Colonic mucosa (tissue), 4 donors: ENCODE data around the gene MFNG. TPM values are rescaled to one million over a fixed set of nuclear protein-coding genes. Genes with fewer than 3 reads are reported as not detected.
"Not testable (repeated sequence)": the region's sequence is repeated elsewhere in the genome, so short reads cannot be mapped to it uniquely, and the experiment has no call there.

ENCODE experiments used
- DNase-seq: peaks from one replicate; pipeline ENCODE4 v3.0.0-alpha.2; 2020
- H3K27ac ChIP-seq: fragments of 200-600 bp; one replicate; pipeline ENCODE4 v1.8.0; 2021
- H3K27me3 ChIP-seq: fragments of 200-600 bp; one replicate; pipeline ENCODE4 v1.8.0; 2021
- H3K36me3 ChIP-seq: fragments of 200-600 bp; one replicate; pipeline ENCODE4 v1.8.0; 2021
- H3K4me1 ChIP-seq: fragments of 200-600 bp; one replicate; pipeline ENCODE4 v1.8.0; 2021; ENCODE audit warnings: mild to moderate bottlenecking
- H3K4me3 ChIP-seq: fragments of 200-600 bp; one replicate; pipeline ENCODE4 v1.8.0; 2021
- H3K9ac ChIP-seq, 2 donors: one replicate each; pipeline ENCODE4 v1.7.0; 2013; ENCODE audit warnings: control low read depth in 2 of 2, low read depth in 2 of 2, low read length in 2 of 2
- H3K9me3 ChIP-seq: fragments of 200-600 bp; one replicate; pipeline ENCODE4 v1.8.0; 2021
- CTCF ChIP-seq: fragments of 200-600 bp; IDR thresholded peaks from one replicate; pipeline ENCODE4 v1.8.0; 2022; ENCODE audit warnings: antibody characterized with exemption, mild to moderate bottlenecking
- intact Hi-C: fragments of 100-400 bp; cut with DNase I; formaldehyde crosslinking; loops from one replicate; pipeline ENCODE4 v1.14.1; 2022
- total RNA-seq, 2 donors: library from RNA; stranded (reverse); fragmentation: NEBNext Ultra II Directional in 1 of 2; extraction: Animal tissue kit (Norgen Biotek cat#: 25700) in 1 of 2; gene quantifications; one replicate each; pipeline ENCODE4 v1.2.1, GENCODE V29; 2021
- donor health status: healthy.
- donor health status: DM: no; HTN: no; CAD: no.
- donor health status: DM: no; HTN: no; CAD: no.

MFNG gene
- total RNA-seq, 2 donors from 2014 or later = 6.5 to 10.7 TPM

- no peak overlapping the region for H3K27ac ChIP-seq
- H3K9ac ChIP-seq = no peak overlapping the region
- DNase-seq = no peak
- TF ChIP-seq CTCF = no peak
- no peaks in the 10 kb centered on the region for H3K9me3 ChIP-seq
- no peaks in the 10 kb centered on the region for H3K4me1 ChIP-seq
- H3K36me3 ChIP-seq = no peaks in the 10 kb centered on the region
- intact Hi-C loops = no loop called here
- no peak overlapping the region for H3K4me3 ChIP-seq
- no peaks in the 10 kb centered on the region for H3K27me3 ChIP-seq
These were observed 14.3 kb downstream of the MFNG start for GRCh38 chr22:37471727-37472417.

- Histone ChIP-seq H3K4me1 (no peaks in the 10 kb centered on the region), H3K4me3 (no peak overlapping the region), H3K9ac (no peak overlapping the region), H3K36me3 (peaks cover 6% of the 10 kb centered on the region), H3K27ac (no peak overlapping the region), H3K27me3 (no peaks in the 10 kb centered on the region), H3K9me3 (no peaks in the 10 kb centered on the region)
- intact Hi-C loops = no loop called here
- no peak for DNase-seq
- no peak for TF ChIP-seq CTCF
These were observed 16.1 kb downstream of the MFNG start for GRCh38 chr22:37470087-37470445.

GRCh38 chr22:37469416-37470086 lies 16.6 kb downstream of the MFNG start:
- no peak overlapping the region for H3K4me3 ChIP-seq
- peaks cover 6% of the 10 kb centered on the region for H3K36me3 ChIP-seq
- H3K27ac ChIP-seq = no peak overlapping the region
- no peak for DNase-seq
- H3K27me3 ChIP-seq = no peaks in the 10 kb centered on the region
- no peaks in the 10 kb centered on the region for H3K4me1 ChIP-seq
- no peak overlapping the region for H3K9ac ChIP-seq
- no peak for TF ChIP-seq CTCF
- intact Hi-C loops = no loop called here
- H3K9me3 ChIP-seq = no peaks in the 10 kb centered on the region

DNA sequence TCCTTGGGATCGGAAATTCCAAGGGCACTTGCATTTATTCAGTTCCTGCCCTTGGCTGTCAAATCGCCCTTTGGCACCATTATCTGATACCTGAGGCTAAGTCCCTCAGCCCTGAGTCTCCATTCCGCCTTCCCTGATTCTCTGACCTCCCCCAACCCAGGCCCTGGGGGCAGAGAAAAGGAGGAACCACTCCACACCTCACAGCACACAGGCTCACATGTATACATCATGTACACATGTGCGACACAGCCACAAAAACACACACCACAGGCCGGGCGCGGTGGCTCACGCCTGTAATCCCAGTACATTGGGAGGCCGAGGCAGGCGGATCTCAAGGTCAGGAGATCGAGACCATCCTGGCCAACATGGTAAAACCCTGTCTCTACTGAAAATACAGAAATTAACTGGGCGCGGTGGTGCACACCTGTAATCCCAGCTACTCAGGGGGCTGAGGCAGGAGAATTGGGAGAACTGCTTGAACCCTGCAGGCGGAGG lies 17.9 kb downstream of the MFNG start:
- DNase-seq, H3K27me3 ChIP-seq, H3K4me3 ChIP-seq, H3K4me1 ChIP-seq, H3K9me3 ChIP-seq, H3K9ac ChIP-seq, H3K36me3 ChIP-seq, intact Hi-C loops, H3K27ac ChIP-seq: not testable (repeated sequence)

DNA sequence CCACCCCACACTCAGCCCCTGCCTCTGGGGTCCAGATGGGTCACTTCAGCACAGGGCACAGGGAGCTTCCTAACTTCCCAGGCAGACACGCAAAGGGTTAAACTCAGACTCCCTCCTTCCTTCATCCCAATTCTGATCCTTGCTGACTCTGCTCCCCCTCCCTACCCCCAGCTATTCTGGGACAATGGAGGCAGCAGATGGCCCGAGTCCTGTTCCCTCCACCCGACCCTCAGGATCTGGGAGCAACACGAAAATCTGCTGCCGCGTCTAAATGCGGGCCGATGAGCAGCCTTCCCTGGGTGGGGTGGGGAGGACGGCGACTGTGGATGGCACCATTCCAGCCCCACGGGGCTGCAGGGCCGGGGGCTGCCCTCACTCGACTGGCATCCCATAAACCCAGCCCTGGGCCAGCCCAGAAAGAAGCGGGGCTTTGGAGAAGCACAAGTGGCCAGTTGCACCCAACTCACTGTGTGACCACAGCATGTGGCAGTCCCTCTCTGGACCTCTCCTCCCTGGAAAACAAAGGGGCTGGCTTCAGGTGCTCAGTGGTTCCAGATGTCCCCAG lies 18.7 kb downstream of the MFNG start:
- intact Hi-C loops = no loop called here
- H3K27me3 ChIP-seq = no peaks in the 10 kb centered on the region
- no peak for DNase-seq

More for the DNA sequence above, 18.7 kb downstream of the MFNG start:
- no peaks in the 10 kb centered on the region for H3K9me3 ChIP-seq
- H3K36me3 ChIP-seq = peaks cover 6% of the 10 kb centered on the region
- no peak for TF ChIP-seq CTCF
- H3K27ac ChIP-seq = no peak overlapping the region
- H3K9ac ChIP-seq = no peak overlapping the region
- no peaks in the 10 kb centered on the region for H3K4me1 ChIP-seq
- no peak overlapping the region for H3K4me3 ChIP-seq
